Skin epidermis (tissue), 12 donors: ENCODE results near the gene SPARCL1.
"Not testable (repeated sequence)": the region's sequence is repeated elsewhere in the genome, so short reads cannot be mapped to it uniquely, and the experiment has no call there.

Source experiments
- H3K27ac ChIP-seq, 21 experiments: fragments of 200-600 bp; sonication (generic) in 11 of 21; one replicate each; pipeline ENCODE4 v1.5.0; 2020; ENCODE audit warnings: mild to moderate bottlenecking in 3 of 21, inconsistent platforms in 2 of 21, moderate library complexity in 2 of 21
- H3K4me3 ChIP-seq, 7 experiments: fragments of 200-600 bp; sonication (generic) in 2 of 7; one replicate each; pipeline ENCODE4 v1.5.0; 2020; ENCODE audit warnings: inconsistent platforms in 2 of 7, mild to moderate bottlenecking in 2 of 7, moderate library complexity in 1 of 7

SPARCL1 gene, protein sequence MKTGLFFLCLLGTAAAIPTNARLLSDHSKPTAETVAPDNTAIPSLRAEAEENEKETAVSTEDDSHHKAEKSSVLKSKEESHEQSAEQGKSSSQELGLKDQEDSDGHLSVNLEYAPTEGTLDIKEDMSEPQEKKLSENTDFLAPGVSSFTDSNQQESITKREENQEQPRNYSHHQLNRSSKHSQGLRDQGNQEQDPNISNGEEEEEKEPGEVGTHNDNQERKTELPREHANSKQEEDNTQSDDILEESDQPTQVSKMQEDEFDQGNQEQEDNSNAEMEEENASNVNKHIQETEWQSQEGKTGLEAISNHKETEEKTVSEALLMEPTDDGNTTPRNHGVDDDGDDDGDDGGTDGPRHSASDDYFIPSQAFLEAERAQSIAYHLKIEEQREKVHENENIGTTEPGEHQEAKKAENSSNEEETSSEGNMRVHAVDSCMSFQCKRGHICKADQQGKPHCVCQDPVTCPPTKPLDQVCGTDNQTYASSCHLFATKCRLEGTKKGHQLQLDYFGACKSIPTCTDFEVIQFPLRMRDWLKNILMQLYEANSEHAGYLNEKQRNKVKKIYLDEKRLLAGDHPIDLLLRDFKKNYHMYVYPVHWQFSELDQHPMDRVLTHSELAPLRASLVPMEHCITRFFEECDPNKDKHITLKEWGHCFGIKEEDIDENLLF

DNA sequence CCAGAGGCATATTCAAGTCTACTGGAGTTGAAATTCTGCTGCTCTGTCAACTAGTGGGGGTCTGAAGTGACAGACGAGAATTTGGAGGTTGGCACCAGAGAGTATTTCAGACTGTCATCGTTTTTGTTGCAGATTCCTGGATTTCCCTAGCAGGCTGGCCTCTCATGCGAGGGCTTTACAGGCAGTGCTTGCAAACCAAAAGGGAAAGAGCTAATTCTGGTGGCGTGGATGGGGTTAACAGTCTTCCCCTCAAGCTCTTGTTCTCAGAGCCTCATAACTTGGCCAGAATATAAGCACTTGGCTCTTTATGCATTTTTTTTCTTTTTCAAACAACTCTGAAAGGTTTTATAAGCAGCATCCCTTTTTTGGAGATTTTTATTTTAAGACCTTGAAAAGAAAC, at the start of gene SPARCL1:
SPARCL1 (minus strand) TSS at position 190 of the 400 bp plus-strand sequence. CDS start 29,802 bp downstream, outside the sequence.
- Histone ChIP-seq H3K4me3 (peak within 1 kb of the TSS in 6 of 7 experiments; percentile 10 to 36 (median 22)), H3K27ac (peak within 1 kb of the TSS in 20 of 21 experiments; percentile 15 to 87 (median 60))

DNA sequence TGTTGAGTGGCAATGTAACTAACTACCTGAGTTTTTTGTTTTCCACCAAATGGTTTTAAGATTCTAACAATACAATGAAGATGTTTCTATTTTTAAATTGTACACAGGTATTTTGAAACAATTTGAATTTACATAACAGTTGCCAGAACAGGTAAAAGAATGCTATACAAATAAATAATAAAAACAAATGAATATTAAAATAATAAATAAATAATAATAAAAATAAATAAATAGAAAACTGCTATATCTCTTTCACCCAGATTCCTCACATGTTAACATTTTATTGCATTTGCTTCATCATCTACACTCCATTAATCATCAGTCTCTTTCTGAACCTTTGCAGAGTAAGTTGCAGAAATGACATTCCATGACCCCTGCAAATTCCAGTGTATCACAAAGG, 46.8 kb upstream of the SPARCL1 start:
- no peak overlapping the region for H3K4me3 ChIP-seq
- no peak overlapping the region for H3K27ac ChIP-seq

DNA sequence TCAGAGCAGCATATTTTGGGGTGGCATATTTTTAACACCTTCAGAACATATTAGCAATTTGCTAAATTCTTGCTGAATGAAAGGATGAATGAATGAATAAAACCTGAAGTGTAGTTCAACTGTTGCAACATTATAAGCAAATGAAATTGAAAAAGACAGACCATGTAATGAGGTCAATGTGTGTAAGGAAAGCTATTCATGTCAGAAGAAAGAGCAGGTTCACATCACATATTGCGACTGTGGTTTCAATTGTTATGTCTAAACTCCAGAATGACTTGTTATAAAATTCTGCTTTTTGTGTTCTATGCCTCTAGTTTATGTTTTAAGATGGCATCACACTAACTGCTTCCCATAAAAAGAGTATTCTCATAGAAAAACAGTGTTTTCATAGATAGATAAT, 46.2 kb upstream of the SPARCL1 start:
- H3K27ac ChIP-seq: no peak overlapping the region
- H3K4me3 ChIP-seq: no peak overlapping the region

DNA sequence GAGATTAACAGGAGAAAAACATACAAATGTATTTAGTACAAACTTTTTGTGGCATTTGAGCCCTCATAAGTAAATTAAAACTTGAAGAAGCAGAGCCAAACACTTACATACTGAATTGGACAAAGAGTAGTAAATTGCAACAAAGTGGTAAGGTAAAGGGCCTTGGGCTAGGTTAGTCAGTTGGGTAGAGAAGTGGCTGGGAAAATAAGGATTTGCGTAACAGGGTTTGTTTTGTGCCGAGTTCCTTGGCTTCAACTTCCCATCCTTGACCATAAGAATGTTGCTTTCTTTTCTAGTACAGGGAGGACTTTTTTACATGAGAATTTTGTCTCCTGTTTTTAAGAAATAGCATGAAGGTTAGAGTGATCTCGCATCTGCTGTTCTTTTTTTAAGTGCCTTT, 45.8 kb upstream of the SPARCL1 start:
- H3K27ac ChIP-seq: no peak overlapping the region
- H3K4me3 ChIP-seq: no peak overlapping the region

DNA sequence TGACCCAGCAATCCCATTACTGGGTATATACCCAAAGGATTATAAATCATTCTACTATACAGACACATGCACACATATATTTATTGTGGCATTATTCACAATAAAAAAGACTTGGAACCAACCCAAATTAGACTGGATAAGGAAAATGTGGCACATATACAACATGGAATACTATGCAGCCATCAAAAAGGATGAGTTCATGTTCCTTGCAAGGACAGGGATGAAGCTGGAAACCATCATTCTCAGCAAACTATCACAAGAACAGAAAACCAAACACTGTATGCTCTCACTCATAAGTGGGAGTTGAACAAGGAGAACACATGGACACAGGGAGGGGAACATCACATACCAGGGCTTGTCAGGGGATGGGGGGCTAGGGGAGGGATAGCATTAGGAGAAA, 45.2 kb upstream of the SPARCL1 start:
- H3K4me3 ChIP-seq, H3K27ac ChIP-seq: not testable (repeated sequence)

DNA sequence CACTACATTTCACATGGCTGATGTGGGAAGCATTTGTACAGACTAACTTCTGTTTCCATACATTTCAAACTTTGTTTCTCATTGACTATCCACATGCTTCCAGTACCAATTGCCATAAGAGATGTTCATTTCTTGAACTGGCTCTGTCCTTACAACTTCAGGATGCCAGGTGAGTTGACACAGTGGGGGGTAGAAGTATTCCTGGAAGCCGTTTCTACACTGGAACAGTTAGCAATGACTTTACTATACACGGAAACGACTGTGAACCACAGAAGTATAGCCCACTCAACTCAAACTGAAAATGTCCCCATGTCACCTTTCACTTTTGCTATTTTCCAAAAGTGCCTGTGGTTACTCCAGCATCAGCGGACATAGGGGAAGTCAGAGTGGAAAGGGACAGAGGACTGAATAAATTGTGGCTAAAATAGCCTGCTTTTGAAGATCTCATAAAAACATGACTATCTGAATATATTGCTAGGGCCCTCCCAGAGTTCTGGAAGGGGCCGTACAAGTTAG, 41.2 kb upstream of the SPARCL1 start:
- no peak overlapping the region for H3K27ac ChIP-seq

DNA sequence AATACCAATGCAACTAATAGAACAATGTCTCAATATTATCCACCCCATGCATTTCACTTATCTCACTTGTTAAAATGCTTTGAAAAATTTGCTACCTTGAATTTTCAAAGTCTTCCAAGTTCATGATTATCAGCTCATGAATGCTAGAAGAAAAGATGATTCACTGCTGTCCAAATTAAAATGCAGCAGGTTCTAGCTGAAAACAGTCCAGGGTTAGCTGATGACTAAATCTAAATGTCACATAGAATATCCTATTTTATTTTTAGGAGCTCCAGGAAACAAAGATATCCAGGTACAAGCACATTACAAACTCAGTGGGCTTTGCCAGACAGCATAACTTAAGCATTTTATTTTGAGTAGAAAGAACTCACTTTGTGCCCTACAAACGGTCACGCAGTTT, 38.0 kb upstream of the SPARCL1 start:
- no peak overlapping the region for H3K27ac ChIP-seq
- H3K4me3 ChIP-seq: no peak overlapping the region

More for the DNA sequence above, 41.2 kb upstream of the SPARCL1 start:
- no peak overlapping the region for H3K4me3 ChIP-seq

DNA sequence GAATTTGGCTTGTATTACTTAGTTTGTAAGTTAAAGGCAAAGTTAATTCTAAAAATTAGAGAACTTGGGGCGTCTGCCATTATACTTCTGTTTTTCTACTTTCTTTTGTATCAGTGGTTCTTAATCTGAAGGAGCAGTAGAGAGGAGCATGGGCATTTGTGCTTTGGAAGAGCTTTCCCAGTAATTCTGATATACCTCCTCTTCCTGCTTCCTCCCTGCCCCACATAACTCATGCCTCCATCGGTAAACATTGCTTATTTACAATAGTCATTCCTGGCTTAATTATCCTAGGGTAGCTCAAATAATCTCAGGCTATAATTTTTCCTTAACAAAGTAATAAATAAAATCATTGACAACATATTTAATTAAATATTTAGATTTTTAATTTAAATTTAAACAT, 37.1 kb upstream of the SPARCL1 start:
- Histone ChIP-seq H3K4me3 (no peak overlapping the region), H3K27ac (no peak overlapping the region)

DNA sequence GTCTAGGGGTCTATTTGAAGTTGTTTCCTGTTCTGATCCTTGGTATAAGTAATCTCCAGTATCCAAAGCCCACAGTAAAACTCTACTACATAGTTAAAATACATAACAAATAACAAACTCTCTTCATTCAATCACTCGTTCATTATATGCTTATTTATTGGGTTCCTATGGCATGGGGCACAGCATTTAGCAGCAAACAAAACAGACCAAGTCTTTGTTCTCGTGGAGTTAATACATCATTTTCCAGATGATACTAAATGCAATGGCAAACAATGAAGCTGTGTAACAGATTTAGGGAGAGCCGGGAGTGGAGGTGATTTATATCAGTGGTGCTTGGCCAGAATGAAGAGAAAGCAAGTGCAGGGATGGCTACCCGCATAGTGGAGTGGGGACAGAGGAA, 36.6 kb upstream of the SPARCL1 start:
- H3K27ac ChIP-seq: no peak overlapping the region
- H3K4me3 ChIP-seq: no peak overlapping the region

DNA sequence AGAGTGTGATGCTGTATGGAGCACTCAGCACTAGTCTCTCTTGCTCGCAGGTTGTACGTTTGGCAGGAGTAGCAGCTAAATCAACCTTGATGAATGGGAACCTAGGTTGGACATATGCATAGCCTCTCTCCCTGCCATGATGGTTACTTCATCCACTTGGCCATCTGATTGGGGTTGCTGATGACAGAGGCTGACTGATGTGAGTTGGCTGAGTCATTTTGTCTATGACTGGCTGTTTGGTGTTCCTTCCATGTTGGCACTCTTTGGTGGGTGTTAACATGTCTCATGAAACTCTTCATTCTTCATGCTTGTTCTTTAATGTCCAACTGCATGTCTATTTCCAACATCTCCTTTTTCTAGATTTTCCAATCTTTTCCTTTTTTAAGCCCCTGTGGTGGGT, 31.6 kb upstream of the SPARCL1 start:
- Histone ChIP-seq H3K27ac (no peak overlapping the region), H3K4me3 (no peak overlapping the region)

DNA sequence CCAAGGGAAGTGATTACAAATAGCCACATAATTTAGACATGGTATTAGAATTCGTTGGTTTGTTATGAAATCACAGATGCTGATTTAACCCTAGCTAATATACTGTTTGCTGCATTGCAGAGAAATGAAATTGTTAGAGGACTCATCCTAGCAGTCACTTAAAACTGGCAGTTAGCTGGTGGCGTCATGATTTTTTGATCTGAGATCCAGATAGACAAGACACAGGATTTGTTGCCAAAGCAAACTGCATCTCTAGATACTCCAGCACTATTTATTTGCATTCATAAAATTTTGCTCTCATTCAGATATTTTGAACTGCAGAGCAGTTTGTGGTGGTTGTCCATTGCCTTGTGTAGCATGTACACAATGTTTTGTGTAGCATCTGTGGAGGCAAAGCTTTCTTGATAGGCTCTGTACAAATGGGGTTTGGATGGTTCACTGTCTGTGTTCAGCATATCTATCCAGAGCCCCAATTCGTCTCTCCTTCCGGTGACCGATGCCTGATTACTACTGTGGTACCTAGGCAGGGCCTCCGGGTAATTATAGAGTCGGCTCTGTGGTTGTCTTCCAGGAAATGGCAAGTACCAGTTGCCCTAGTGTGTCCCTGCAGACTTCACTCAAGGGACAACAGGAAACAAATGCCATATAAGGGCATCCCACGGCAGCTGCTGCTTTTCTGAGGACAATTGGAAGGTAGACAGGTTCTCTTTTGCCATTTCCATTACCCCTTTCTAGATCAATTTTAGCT, 30.1 kb upstream of the SPARCL1 start:
- Histone ChIP-seq H3K27ac (no peak overlapping the region), H3K4me3 (no peak overlapping the region)

DNA sequence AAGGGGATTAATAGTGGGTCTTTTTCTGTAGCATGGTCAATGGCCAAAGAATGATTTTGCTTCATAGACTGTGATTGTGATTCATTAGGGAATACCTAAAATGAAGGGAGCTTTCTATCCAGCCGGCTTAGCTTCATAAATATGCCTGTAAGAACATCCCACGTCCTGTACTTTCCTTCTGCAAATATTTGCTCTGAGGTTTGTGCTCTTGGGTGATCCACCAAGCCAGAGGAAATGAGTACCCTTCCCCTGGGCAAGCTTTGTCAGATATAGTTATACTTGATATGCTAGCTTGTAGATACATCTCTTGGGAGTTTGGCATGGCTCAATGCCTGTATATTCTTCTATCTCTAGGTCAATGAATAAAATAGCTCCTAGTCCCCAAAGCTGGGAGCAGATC, 28.2 kb upstream of the SPARCL1 start:
- Histone ChIP-seq H3K27ac (no peak overlapping the region), H3K4me3 (no peak overlapping the region)

DNA sequence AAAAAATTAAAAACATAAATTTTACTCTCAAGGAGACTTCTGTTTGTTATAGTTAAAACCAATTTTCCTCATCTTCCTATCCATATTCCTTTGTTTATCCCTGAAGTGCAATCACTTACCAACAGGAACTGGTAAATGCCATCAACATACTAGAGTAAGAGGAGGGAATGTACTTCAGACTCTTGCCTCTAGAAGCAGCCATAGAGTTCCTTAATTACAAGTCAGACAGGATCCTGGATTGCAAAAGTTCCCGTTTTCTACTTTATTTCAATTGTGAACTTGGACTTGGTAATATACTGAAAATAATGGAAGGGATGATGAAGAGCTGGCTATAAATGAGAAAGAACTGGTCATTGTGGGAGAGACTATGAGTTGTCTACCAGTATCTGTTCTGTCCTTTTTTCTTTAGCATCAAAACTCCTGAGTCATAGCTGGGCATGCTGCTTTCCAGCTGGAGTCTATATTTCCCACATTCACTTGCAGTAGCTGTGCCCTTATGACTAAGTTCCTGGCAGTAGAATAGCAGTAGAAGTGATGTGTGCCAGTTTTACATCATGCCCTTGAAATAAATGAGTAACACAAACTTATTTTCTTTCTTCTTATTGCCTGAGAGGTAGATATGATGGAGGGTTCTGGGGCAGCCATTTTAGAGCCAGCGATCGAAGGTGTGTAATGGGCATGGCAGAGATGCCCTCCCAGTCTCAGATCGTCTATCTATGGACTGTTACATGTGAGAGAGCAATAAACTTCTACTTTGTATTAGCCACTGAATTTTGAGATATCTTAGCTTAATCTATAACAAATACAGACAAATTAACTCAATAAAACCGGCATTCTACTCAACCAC, 26.8 kb upstream of the SPARCL1 start:
- Histone ChIP-seq H3K4me3 (no peak overlapping the region), H3K27ac (peak overlapping the region in 2 of 21 experiments; percentile 7 to 13)

DNA sequence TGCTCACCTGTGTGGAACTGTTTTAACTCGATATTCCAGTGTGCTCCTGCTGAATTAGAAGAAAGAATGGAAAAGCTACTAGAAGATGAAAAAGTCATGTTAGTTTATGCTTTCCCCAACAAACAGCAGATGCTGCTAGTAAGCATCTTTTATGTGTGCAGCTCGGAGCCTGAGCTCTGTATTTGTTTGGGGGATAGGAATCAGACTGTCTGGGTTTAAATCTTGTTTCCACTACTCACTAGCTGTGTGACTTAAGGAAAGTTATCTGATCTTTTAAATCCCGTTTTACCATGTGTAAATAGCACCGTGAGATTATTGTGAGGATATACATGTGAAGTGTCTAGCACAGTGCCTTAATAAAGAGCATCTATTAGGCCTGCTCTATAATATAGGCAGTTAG, 24.0 kb upstream of the SPARCL1 start:
- Histone ChIP-seq H3K27ac (no peak overlapping the region), H3K4me3 (no peak overlapping the region)

DNA sequence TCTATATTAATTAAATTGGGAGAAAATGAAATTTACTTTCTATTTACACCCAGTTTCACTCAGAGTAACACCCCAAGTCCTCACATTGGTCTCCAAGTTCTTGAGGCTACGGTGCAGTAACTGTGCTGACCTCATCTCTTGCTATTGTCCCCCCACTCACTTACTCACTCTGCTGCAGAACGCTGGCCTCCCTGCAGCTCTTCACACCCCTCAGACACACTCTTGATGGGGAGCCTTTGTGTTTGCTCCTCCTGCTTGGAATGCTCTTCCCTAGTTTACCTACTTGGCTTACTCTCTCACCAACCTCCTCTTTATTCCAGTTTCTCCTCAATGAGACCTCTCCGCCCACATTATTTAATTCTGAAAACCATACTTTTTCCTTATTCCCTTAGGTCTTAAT, 22.2 kb upstream of the SPARCL1 start:
- Histone ChIP-seq H3K27ac (no peak overlapping the region), H3K4me3 (no peak overlapping the region)

DNA sequence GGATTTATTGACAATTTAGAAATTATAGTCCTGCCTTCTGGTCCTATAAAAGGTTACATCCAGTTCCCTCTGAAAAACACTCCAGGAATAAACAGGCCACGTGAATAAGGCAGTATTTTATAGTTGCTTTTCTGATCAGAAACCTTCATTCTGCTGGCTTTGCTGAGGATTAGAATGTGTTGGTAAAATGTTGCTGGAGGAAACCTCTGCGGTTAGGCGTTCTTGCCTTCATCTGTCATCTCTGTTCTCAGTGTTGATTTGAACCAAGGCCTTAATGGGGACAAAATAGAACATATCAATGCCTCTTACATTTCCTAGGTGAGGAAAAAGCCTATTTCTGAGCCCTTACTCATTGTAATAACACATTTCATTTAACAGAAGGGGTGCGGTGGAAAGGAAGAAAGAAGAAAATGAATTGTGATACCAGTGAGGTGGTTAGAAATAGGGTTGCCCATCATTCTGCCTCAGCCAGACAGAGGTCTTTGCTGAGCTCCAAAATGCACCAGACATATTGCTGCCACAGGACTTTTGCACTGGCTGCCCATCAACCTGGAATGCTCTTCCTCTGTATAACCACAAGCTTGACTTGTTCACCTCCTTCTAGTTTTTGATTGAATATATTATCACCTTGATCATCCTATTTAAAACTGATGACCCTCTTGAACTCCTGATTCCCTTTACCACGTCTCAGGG, 18.0 kb upstream of the SPARCL1 start:
- H3K27ac ChIP-seq: no peak overlapping the region
- H3K4me3 ChIP-seq: no peak overlapping the region

DNA sequence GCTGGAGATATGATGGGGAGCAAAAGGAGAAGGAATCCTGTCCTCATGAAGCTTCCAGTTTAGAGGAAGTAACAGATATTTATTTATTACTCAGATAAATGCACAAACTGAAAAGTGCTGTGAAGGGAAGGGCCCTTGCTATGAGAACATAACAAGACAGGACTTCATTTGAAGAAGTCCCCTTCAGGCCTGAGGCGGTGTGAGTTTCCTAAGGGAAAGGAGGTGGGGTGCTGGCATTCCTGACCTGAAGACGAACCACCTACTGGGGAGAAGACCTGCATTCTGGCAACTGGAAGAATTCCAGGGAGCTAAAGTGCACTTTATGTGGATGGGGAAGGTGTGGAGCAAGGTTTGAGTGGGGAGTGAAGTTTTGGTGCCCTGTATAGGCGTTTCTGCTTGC, 15.9 kb upstream of the SPARCL1 start:
- H3K27ac ChIP-seq: no peak overlapping the region
- no peak overlapping the region for H3K4me3 ChIP-seq

DNA sequence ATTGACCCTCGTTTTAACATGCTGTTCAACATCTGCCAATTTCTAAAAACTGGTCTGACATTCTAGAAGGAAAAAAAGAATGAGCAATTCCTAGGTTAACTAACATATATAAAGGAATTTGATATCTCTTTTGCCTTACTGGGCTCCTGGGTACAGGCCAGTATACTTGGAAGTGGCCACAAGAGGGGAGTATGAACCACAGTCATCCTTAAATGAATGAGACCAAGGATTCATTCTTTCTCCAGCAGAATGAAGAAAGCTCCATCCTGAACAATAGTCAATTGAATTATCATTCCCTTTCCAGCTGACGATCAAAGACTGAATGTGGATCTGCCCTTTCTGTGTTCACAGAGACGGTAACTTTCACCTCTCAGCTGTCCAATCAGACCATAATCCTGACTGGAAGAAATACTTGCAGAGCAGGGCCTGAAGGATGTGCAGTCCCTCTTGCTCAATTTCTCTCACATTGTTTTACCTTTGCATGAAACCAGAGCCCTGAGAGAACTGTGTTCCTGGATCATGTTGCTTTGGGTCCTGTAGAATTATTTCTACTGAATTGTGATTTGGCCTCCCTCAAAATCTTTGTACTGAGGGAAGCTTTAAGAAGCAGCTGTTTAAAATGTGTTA, 14.8 kb upstream of the SPARCL1 start:
- H3K4me3 ChIP-seq: no peak overlapping the region
- no peak overlapping the region for H3K27ac ChIP-seq
